Measurements from ENCODE around the gene ANO7. TPM values are rescaled to one million over a fixed set of nuclear protein-coding genes. Genes with fewer than 3 reads are reported as not detected.

Gene ANO7
- total RNA-seq, 2 experiments from 2014 or later: 0.14 to 0.25 TPM

DNA sequence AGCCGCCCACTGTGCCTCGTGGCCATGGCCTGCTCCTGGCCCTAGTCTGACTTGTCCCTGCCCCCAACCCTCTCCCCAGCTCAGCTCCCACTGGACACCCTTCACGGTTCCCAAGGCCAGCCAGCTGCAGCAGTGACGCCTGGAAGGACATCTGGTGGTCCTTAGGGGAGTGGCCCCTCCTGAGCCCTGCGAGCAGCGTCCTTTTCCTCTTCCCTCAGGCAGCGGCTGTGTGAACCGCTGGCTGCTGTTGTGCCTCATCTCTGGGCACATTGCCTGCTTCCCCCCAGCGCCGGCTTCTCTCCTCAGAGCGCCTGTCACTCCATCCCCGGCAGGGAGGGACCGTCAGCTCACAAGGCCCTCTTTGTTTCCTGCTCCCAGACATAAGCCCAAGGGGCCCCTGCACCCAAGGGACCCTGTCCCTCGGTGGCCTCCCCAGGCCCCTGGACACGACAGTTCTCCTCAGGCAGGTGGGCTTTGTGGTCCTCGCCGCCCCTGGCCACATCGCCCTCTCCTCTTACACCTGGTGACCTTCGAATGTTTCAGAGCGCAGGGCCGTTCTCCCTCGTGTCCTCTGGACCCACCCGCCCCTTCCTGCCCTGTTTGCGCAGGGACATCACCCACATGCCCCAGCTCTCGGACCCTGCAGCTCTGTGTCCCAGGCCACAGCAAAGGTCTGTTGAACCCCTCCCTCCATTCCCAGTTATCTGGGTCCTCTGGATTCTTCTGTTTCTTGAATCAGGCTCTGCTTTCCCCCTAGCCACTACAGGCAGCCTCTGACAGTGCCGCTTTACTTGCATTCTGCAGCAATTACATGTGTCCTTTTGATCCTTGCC lies 35.8 kb downstream of the ANO7 start:
- TF ChIP-seq, protein P1, sequence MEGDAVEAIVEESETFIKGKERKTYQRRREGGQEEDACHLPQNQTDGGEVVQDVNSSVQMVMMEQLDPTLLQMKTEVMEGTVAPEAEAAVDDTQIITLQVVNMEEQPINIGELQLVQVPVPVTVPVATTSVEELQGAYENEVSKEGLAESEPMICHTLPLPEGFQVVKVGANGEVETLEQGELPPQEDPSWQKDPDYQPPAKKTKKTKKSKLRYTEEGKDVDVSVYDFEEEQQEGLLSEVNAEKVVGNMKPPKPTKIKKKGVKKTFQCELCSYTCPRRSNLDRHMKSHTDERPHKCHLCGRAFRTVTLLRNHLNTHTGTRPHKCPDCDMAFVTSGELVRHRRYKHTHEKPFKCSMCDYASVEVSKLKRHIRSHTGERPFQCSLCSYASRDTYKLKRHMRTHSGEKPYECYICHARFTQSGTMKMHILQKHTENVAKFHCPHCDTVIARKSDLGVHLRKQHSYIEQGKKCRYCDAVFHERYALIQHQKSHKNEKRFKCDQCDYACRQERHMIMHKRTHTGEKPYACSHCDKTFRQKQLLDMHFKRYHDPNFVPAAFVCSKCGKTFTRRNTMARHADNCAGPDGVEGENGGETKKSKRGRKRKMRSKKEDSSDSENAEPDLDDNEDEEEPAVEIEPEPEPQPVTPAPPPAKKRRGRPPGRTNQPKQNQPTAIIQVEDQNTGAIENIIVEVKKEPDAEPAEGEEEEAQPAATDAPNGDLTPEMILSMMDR (IDR thresholded peaks at IDR 0.05): no peak
- Histone ChIP-seq H3K4me1 (ENCODE audit: insufficient read depth, low read length) (peaks cover 3% of the 10 kb centered on the region), H3K27me3 (ENCODE audit: control insufficient read depth in 1 of 2, insufficient read depth in 2 of 2, low read length in 2 of 2) (no peaks in the 10 kb centered on the region), H3K27ac (ENCODE audit: low read depth in 1 of 2, low read length in 2 of 2) (no peak overlapping the region), H3K4me3 (ENCODE audit: low read length) (no peak overlapping the region), H3K9me3 (ENCODE audit: control insufficient read depth in 1 of 2, insufficient read depth in 1 of 2, low read length in 2 of 2) (peaks cover 0 to 7% of the 10 kb centered on the region in 2 experiments), H3K36me3 (ENCODE audit: insufficient read depth, low read length) (peaks cover 19% of the 10 kb centered on the region)
- DNase-seq (peak in 1 of 14 experiments; percentile 31), ATAC-seq (ENCODE audit: poor library complexity) (no peak)
- H3K9me3 Mint-ChIP-seq: no peaks in the 10 kb centered on the region
- peaks cover 7% of the 10 kb centered on the region for H3K4me1 Mint-ChIP-seq (ENCODE audit: low read depth)
- intact Hi-C loops (cut with DNase I, micrococcal nuclease): no loop called here
- H3K36me3 Mint-ChIP-seq (ENCODE audit: low read depth): peaks cover 18% of the 10 kb centered on the region
- H3K4me3 Mint-ChIP-seq: no peak overlapping the region
- ChIA-PET CTCF (no interaction called here), POLR2A (no interaction called here)
- H3K27ac Mint-ChIP-seq: no peak overlapping the region
- no peaks in the 10 kb centered on the region for H3K27me3 Mint-ChIP-seq

GRCh38 chr2:241224851-241225438 lies 36.5 kb downstream of the ANO7 start:
- Mint-ChIP-seq H3K9me3 (no peaks in the 10 kb centered on the region), H3K4me1 (ENCODE audit: low read depth) (peaks cover 3% of the 10 kb centered on the region)

GRCh38 chr2:241225545-241225944 lies 37.1 kb downstream of the ANO7 start:
- CTCF ChIA-PET: no interaction called here
- intact Hi-C loops (cut with DNase I, micrococcal nuclease): no loop called here

More at GRCh38 chr2:241224851-241225438, 36.5 kb downstream of the ANO7 start:
- Mint-ChIP-seq H3K36me3 (ENCODE audit: low read depth) (peaks cover 22% of the 10 kb centered on the region), H3K27me3 (no peaks in the 10 kb centered on the region), H3K4me3 (no peak overlapping the region), H3K27ac (no peak overlapping the region)
- Histone ChIP-seq H3K4me3 (ENCODE audit: low read length) (no peak overlapping the region), H3K27me3 (ENCODE audit: control insufficient read depth in 1 of 2, insufficient read depth in 2 of 2, low read length in 2 of 2) (no peaks in the 10 kb centered on the region), H3K36me3 (ENCODE audit: insufficient read depth, low read length) (peaks cover 26% of the 10 kb centered on the region), H3K27ac (ENCODE audit: low read depth in 1 of 2, low read length in 2 of 2) (no peak overlapping the region), H3K4me1 (ENCODE audit: insufficient read depth, low read length) (peaks cover 3% of the 10 kb centered on the region), H3K9me3 (ENCODE audit: control insufficient read depth in 1 of 2, insufficient read depth in 1 of 2, low read length in 2 of 2) (peaks cover 0 to 10% of the 10 kb centered on the region in 2 experiments)
- intact Hi-C loops (cut with DNase I, micrococcal nuclease): no loop called here
- DNase-seq: no peak
- TF ChIP-seq, protein P1 (IDR thresholded peaks at IDR 0.05): no peak
- ATAC-seq (ENCODE audit: poor library complexity): no peak
- ChIA-PET CTCF (no interaction called here), POLR2A (interaction anchor here (1.0 kb wide), 1 partner anchor 8 kb away, joined by 3 read pairs; no protein-coding TSS in a partner anchor)

More at GRCh38 chr2:241225545-241225944, 37.1 kb downstream of the ANO7 start:
- Mint-ChIP-seq H3K4me3 (no peak overlapping the region), H3K27me3 (no peaks in the 10 kb centered on the region), H3K36me3 (ENCODE audit: low read depth) (peaks cover 28% of the 10 kb centered on the region), H3K4me1 (ENCODE audit: low read depth) (no peaks in the 10 kb centered on the region), H3K27ac (no peak overlapping the region), H3K9me3 (no peaks in the 10 kb centered on the region)
- Histone ChIP-seq H3K27ac (ENCODE audit: low read depth in 1 of 2, low read length in 2 of 2) (no peak overlapping the region), H3K4me1 (ENCODE audit: insufficient read depth, low read length) (peaks cover 3% of the 10 kb centered on the region), H3K9me3 (ENCODE audit: control insufficient read depth in 1 of 2, insufficient read depth in 1 of 2, low read length in 2 of 2) (peaks cover 0 to 10% of the 10 kb centered on the region in 2 experiments), H3K36me3 (ENCODE audit: insufficient read depth, low read length) (peaks cover 32% of the 10 kb centered on the region), H3K4me3 (ENCODE audit: low read length) (no peak overlapping the region), H3K27me3 (ENCODE audit: control insufficient read depth in 1 of 2, insufficient read depth in 2 of 2, low read length in 2 of 2) (no peaks in the 10 kb centered on the region)
- TF ChIP-seq, protein P1 (IDR thresholded peaks at IDR 0.05): no peak
- DNase-seq: peak in 1 of 14 experiments; percentile 15
- POLR2A ChIA-PET: interaction anchor here (1.0 kb wide), 1 partner anchor 9 kb away, joined by 3 read pairs; no protein-coding TSS in a partner anchor
- no peak for ATAC-seq (ENCODE audit: poor library complexity)

All from CD4-positive, alpha-beta T cell (primary cell).